CD14-positive monocyte (primary cell): ENCODE measurements around the gene VSTM2B. TPM values are rescaled to one million over a fixed set of nuclear protein-coding genes. Genes with fewer than 3 reads are reported as not detected.

Source experiments
- DNase-seq, 3 donors: peaks; one replicate each; pipeline ENCODE4 v3.0.0-alpha.2; 2011 to 2022
- H2AFZ ChIP-seq: 2 replicates; pipeline ENCODE4 v1.6.0; 2012; ENCODE audit warnings: mild to moderate bottlenecking, low read depth, low read length, inconsistent platforms; ENCODE audit not compliant: insufficient read depth, poor library complexity, severe bottlenecking
- H3K27ac ChIP-seq, 2 donors: 1 replicate in 1 of 2; 2 replicates in 1 of 2; pipeline ENCODE4 v1.5.1; 2012 to 2013; ENCODE audit warnings: low read length in 2 of 2, control low read depth in 1 of 2, inconsistent platforms in 1 of 2, low read depth in 1 of 2, mild to moderate bottlenecking in 1 of 2
- H3K27me3 ChIP-seq, 2 donors: one replicate each; pipeline versions ENCODE4 v1.6.0 to v1.6.1; 2011 to 2013; ENCODE audit warnings: low read length in 2 of 2; ENCODE audit not compliant: control insufficient read depth in 2 of 2, insufficient read depth in 2 of 2
- H3K36me3 ChIP-seq, 2 donors: replicated peaks in 1 of 2; 1 replicate in 1 of 2; 2 replicates in 1 of 2; pipeline versions ENCODE4 v1.5.1 to v1.6.1; 2012 to 2013; ENCODE audit warnings: low read length in 2 of 2, control low read depth in 1 of 2, inconsistent platforms in 1 of 2, mild to moderate bottlenecking in 1 of 2; ENCODE audit not compliant: insufficient read depth in 2 of 2, control insufficient read depth in 1 of 2
- H3K4me1 ChIP-seq, 2 donors: 1 replicate in 1 of 2; 2 replicates in 1 of 2; pipeline versions ENCODE4 v1.5.1 to v1.6.1; 2012 to 2013; ENCODE audit warnings: low read length in 2 of 2, control low read depth in 1 of 2, inconsistent platforms in 1 of 2, mild to moderate bottlenecking in 1 of 2, moderate library complexity in 1 of 2; ENCODE audit not compliant: insufficient read depth in 2 of 2, control insufficient read depth in 1 of 2
- H3K4me2 ChIP-seq: replicated peaks from 2 replicates; pipeline ENCODE3; 2012; ENCODE audit warnings: low read length, moderate library complexity, mild to moderate bottlenecking; ENCODE audit not compliant: poor library complexity, severe bottlenecking; ENCODE audit errors: extremely low read depth
- H3K4me3 ChIP-seq, 3 experiments: fragments of 200-600 bp in 1 of 3; sonication (generic) in 1 of 3; replicated peaks in 1 of 3; 1 replicate in 2 of 3; 2 replicates in 1 of 3; pipeline ENCODE4 v1.5.1; 2011 to 2013; ENCODE audit warnings: low read length in 3 of 3, mild to moderate bottlenecking in 3 of 3, control low read depth in 2 of 3, low read depth in 2 of 3, inconsistent platforms in 1 of 3, moderate library complexity in 1 of 3
- H3K79me2 ChIP-seq: 2 replicates; pipeline ENCODE4 v1.6.0; 2012; ENCODE audit warnings: mild to moderate bottlenecking, control low read depth, inconsistent platforms, low read length, moderate library complexity; ENCODE audit not compliant: insufficient read depth
- H3K9ac ChIP-seq: 2 replicates; pipeline ENCODE4 v1.6.0; 2017; ENCODE audit warnings: low read length, mild to moderate bottlenecking; ENCODE audit not compliant: insufficient read depth, poor library complexity, severe bottlenecking
- H3K9me3 ChIP-seq, 2 donors: replicated peaks in 1 of 2; 1 replicate in 1 of 2; 2 replicates in 1 of 2; pipeline versions ENCODE4 v1.5.1 to v1.6.1; 2012 to 2013; ENCODE audit warnings: low read length in 2 of 2, control low read depth in 1 of 2; ENCODE audit not compliant: control insufficient read depth in 1 of 2, insufficient read depth in 1 of 2
- H4K20me1 ChIP-seq: 2 replicates; pipeline ENCODE4 v1.6.0; 2012; ENCODE audit warnings: mild to moderate bottlenecking, low read length, control low read depth, moderate library complexity; ENCODE audit not compliant: insufficient read depth
- H3K27ac Mint-ChIP-seq, 7 donors: one replicate each; pipeline ENCODE4 v1.8.0; 2020; ENCODE audit warnings: mild to moderate bottlenecking in 7 of 7, mixed read lengths in 7 of 7, moderate library complexity in 6 of 7, inconsistent platforms in 2 of 7
- H3K27me3 Mint-ChIP-seq, 3 donors: one replicate each; pipeline ENCODE4 v1.8.0; 2021 to 2022; ENCODE audit warnings: low read depth in 3 of 3, mild to moderate bottlenecking in 3 of 3, mixed read lengths in 3 of 3, moderate library complexity in 3 of 3, inconsistent platforms in 1 of 3
- H3K36me3 Mint-ChIP-seq, 2 donors: one replicate each; pipeline ENCODE4 v1.8.0; 2020; ENCODE audit warnings: mixed read lengths in 2 of 2, inconsistent platforms in 1 of 2, mild to moderate bottlenecking in 1 of 2
- H3K4me1 Mint-ChIP-seq: one replicate; pipeline ENCODE4 v1.8.0; 2020; ENCODE audit warnings: mild to moderate bottlenecking, mixed read lengths
- H3K4me3 Mint-ChIP-seq, 2 donors: one replicate each; pipeline ENCODE4 v1.8.0; 2020; ENCODE audit warnings: mild to moderate bottlenecking in 2 of 2, mixed read lengths in 2 of 2, moderate library complexity in 1 of 2
- H3K9me3 Mint-ChIP-seq, 7 donors: one replicate each; pipeline ENCODE4 v1.8.0; 2020 to 2022; ENCODE audit warnings: mixed read lengths in 7 of 7, mild to moderate bottlenecking in 6 of 7, moderate library complexity in 6 of 7, inconsistent platforms in 2 of 7
- CTCF ChIP-seq: fragments of 200-600 bp; IDR thresholded peaks from one replicate; pipeline ENCODE4 v1.8.0; 2022; ENCODE audit warnings: antibody characterized with exemption, mild to moderate bottlenecking
- WGBS: methylation state at CpG from one replicate; pipeline ENCODE4 v1.1.5; 2013; ENCODE audit warnings: missing lambda C conversion rate; ENCODE audit not compliant: insufficient coverage; 5-methylcytosine and 5-hydroxymethylcytosine counted together
- intact Hi-C, 2 donors: fragments of 100-400 bp; cut with micrococcal nuclease; formaldehyde crosslinking; loops; one replicate each; pipeline versions ENCODE4 v1.15.0 to v1.15.1; 2023
- polyA plus RNA-seq, 3 donors: library from polyadenylated mRNA; depleted of rRNA in 1 of 3; unstranded in 2 of 3; stranded (reverse) in 1 of 3; fragments of 300-500 nt in 2 of 3; fragments of >200 nt in 1 of 3; fragmentation: Illumina TruSeq in 2 of 3; gene quantifications; 1 replicate in 2 of 3; 2 replicates in 1 of 3; pipeline ENCODE4 v1.2.3, GENCODE V29; 2012 to 2021

Gene VSTM2B
- polyA plus RNA-seq, 3 donors: not detected

- H3K27me3 Mint-ChIP-seq: peaks cover 4 to 10% (median 4%) of the 10 kb centered on the region in 3 donors
Observed at GRCh38 chr19:29563486-29564101, 37.8 kb downstream of the VSTM2B start.

GRCh38 chr19:29564574-29565005 is 38.8 kb downstream of the VSTM2B start:
- Histone ChIP-seq H3K9me3 (peaks cover 8 to 11% of the 10 kb centered on the region in 2 donors), H2AFZ (no peak overlapping the region), H4K20me1 (no peaks in the 10 kb centered on the region), H3K4me2 (no peak overlapping the region), H3K9ac (no peak overlapping the region), H3K27me3 (no peaks in the 10 kb centered on the region), H3K4me3 (no peak overlapping the region), H3K36me3 (no peaks in the 10 kb centered on the region), H3K79me2 (no peaks in the 10 kb centered on the region), H3K4me1 (no peaks in the 10 kb centered on the region), H3K27ac (no peak overlapping the region)
- DNase-seq: no peak
- Mint-ChIP-seq H3K9me3 (peaks cover 3 to 16% (median 9%) of the 10 kb centered on the region in 7 donors), H3K27me3 (peaks cover 4 to 10% (median 4%) of the 10 kb centered on the region in 3 donors), H3K36me3 (no peaks in the 10 kb centered on the region), H3K4me1 (no peaks in the 10 kb centered on the region), H3K27ac (no peak overlapping the region), H3K4me3 (no peak overlapping the region)
- 63% methylated on average over 4 of the region's 11 CpGs for WGBS
- intact Hi-C loops: no loop called here
- TF ChIP-seq CTCF: no peak

More at GRCh38 chr19:29563486-29564101, 37.8 kb downstream of the VSTM2B start:
- Histone ChIP-seq H3K4me1 (no peaks in the 10 kb centered on the region), H3K9ac (no peak overlapping the region), H3K36me3 (no peaks in the 10 kb centered on the region), H3K27ac (no peak overlapping the region), H4K20me1 (no peaks in the 10 kb centered on the region), H3K9me3 (peaks cover 10 to 11% of the 10 kb centered on the region in 2 donors), H3K4me3 (no peak overlapping the region), H3K4me2 (no peak overlapping the region), H2AFZ (no peak overlapping the region), H3K27me3 (no peaks in the 10 kb centered on the region), H3K79me2 (no peaks in the 10 kb centered on the region)
- Mint-ChIP-seq H3K9me3 (peaks cover 6 to 17% (median 10%) of the 10 kb centered on the region in 7 donors), H3K4me3 (no peak overlapping the region), H3K36me3 (no peaks in the 10 kb centered on the region), H3K27ac (no peak overlapping the region), H3K4me1 (no peaks in the 10 kb centered on the region)
- intact Hi-C loops: no loop called here
- TF ChIP-seq CTCF: no peak
- 91% methylated on average over 6 of the region's 11 CpGs for WGBS
- DNase-seq: no peak
